Stimulated activated naive CD4-positive, alpha-beta T cell (primary cell): ENCODE data around the gene PPFIA4.

Experiments used
- DNase-seq, 6 experiments: peaks; one replicate each; lab custom pipeline; 2025; lab: John Stamatoyannopoulos, UW

PPFIA4 gene

DNA sequence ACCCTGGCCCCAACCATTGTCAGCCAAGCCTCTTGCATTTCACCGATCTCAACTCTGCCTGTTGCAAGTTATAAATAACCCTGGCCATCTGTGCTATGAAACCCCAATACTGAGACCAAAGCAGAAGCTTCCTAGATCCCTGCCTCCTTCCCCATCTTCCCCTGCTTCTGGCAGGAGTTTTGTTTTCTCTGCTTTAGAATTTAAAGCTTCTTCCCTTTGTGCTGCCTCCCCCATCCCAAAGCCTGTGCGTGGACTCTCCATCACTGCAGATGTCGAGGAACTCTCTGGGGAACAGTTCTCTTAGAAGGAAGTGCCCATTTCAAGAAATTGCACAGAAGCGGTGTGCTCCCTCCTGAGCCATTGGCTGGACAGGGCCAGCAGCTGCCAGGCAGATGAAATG is 76.9 kb downstream of the PPFIA4 start:
- no peak for DNase-seq

DNA sequence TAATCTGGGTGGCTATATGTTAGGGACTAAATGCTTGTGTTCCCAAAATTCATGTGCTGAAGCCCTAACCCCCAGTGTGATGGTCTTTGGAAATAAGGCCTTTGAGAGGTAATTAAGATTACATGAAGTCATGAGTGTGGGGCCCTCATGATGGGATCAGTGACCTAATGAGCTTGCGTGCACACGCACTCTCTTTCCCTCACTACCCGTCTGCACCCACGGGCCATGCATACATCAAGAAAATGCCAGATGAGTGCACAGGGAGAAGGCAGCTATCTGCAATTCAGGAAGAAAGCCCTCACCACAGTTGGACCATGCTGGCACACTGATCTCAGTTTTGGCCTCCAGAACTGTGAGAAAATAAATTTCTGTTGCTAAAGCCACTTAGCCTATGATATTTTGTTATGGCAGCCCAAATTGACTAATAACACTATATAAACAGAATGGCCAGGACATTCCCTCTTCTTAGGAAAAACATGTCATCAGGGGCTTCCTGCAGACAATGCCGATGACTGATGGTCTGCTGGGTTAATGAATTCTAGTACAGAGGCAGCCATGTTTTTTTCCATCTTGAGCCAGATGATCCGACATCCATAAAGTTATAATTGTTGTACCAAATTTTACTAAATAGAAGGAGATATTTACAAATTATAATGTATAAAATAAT is 77.7 kb downstream of the PPFIA4 start:
- DNase-seq: no peak

DNA sequence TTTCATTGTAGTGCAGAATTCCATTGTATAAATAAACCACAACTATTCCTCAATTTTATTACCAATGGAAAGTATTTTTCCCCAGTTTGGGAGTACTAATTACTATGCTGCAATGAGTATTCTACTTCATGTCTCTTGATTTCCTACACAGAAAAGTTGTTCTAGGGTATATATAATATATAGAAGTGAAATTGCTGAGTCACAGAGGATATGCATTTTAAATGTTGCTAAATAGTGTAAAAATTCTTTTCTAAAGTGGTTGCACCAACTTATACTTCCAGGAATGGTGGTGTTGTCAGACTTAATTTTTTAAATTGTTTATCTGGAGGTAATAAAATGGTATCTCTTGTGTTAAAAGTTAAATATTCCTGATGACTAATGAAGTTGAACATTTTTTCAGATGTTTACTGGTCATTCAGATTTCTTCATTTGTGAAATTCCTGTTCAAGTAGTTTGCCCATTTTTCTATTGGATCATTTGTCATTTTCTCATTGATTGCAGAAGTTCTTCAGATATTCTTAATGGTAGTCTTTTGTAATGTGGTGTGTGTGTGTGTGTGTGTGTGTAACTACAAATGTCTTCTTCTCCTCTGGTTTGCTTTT is 78.6 kb downstream of the PPFIA4 start:
- no peak for DNase-seq

DNA sequence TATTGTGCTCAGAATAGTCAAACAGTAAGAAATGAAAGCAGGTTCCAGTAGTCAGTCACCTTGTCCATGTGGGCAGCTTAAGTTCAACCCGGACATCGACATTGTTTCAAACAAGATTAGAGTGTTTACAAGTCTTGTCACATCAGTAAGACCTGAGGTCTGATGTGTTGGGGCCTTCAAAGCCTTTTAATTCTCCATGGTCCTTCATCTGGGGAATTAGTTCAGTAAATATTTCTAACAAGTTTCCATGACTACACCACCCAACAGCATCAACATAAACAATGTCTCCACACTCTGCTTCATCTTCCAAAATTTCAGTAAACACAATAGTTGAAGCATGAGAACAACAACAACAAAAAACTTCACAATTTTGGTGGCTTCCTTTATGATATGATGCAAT is 86.2 kb downstream of the PPFIA4 start:
- no peak for DNase-seq

DNA sequence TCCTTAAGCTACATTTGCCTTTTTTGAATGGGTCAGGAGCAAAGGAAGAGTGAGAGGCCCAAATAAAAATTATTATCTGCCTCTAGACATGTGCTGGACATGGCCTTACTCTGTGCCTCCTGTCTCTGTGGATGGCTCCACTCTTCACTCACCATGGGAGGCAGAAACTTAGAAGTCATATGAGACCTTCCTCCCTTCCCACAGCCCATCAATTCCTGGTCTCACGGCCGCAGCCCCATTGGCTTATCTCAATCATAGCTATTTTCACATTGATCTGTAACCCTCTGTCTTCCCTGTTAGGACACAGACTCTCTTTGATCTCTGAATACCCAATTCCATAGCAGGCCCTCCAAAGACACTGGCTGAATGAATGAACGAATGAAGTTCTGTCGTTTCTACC is 87.0 kb downstream of the PPFIA4 start:
- DNase-seq: no peak

DNA sequence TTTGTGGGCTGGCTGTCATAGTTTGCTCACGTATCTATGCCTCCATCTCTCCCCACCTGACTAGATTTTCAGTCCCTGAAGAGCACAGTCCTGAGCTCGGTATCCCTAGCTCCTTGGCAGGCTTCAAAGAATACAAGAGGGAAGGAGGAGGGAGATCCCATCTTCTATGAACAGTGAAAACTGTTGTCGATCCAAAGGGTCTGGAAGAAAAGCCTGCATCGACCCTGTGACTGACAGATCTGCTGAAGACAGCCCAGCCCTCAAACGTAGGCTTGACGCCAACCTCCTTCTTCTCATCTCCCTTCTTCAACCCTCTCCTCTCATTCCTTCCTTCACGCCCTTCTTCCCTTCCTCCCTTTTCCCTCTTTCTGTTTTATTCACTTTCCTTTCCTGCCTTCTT is 87.9 kb downstream of the PPFIA4 start:
- no peak for DNase-seq

DNA sequence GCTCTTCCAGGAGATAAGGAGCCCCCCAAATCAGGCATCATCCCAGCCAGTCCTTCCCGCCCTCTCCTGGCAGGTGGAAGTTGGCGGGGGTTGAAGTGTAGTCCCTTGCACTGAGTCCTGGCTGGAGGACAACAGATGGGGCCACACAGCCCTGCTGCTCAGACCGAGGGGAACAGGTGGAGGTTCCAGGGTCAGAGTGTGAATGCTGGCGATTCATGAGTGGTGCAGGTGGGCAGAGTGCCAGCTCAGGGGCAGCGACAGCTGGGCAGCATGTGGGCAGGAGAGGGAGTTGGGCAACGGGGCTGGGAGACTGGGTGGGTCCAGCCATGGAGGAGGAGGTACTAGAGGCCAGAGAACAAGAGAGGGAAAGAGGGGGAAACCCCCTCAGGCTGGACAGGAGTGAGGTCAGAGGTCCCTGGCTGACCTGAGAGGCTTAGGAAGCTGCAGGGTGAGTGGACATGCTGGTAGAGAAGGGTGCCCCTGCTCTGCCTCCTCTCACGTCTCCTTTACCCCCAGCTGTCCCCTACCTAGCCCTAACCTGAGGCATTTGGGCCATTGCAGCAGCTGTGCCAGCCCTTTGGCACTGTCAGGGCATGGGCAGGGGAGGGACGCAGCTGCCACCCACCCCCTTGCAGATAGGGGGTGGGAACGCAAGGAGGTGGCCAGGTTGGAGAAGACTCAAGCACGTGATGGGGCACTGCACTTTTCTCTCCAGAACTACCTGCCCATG is 90.0 kb downstream of the PPFIA4 start:
- no peak for DNase-seq

DNA sequence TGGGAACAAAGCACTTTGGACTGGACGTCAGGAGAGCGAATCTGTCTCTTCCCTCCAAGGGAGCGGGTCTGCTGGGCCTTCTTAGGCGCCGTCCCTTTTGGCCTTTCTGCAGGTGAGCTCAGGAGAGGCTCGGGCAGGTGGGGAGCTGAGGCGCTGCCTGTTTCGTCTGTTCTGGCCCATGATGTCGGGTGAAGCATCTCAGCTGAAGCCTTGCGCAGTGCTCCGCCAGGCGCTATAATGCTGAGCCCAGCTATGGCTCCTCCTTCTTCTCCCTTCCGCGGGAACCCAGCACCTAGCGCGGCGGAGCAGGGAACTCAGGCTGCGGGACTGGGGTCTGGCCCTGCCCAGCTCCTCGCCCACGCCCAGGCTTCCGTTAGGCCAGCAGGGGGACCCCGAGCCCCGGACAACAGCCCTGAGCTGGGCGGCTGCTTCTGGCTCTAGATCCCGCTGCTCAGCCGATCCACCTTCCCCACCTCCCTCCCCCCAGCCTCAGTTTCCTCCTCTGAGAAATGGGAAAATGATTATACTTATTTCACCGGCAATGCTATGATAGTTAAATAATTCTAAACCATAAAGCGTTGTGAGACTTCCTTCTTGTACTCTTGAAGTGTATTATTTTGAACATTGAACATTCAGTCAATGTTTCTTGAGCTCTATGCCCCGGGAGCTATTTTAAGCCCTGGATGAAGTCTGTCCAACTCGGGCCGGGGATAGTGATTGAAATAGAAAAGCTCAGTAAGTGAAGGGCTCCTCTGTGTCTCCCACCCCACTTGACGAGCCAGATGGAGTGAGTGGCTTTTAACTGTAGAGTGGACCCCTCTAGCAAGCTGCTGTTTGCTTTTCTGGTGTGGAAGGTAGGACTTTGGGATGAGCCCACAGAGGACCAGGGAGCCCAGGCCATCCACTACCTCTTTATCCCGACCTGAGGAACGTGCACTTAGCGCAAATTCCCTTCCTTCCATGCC is 91.6 kb downstream of the PPFIA4 start:
- no peak for DNase-seq

DNA sequence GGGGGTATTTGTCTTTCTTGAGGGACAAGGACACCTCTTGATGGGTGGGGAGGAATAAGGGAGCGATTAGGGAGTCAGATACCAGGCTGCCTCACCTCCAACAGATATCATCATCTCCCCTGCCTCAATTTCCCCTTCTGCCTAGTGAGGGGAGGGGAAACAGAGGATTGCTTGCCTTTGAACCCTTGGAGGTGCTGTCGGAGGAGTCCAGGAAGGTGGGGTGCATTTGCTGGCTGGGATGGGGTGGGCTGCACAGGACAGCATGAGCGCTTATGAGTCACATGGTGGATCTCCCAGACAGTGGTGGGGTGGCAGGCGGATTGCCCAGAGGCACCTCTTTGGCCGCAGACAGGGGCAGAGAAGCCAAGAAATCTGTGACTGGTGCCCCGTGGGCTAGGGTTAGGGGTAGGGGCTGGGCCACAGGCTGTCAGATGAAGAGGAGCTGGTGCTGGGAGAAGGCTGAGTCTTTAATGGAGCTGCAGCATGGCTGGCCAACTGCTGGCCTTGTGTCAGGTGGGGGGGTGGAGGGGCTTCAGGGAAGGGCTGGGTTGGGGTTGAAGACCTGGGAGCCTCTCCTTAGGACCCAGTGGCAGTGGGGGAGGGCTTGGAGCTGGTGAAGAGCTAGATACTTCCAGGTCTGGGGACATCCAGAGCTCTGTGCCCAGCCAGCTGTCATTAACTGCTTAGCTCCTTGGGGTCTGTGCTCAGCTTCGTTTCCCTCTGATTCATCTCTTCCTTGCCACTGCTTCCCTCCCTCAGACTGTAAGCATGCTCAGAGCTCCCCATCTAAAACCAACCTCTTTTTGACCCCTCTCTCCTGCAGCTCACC is 94.2 kb downstream of the PPFIA4 start:
- no peak for DNase-seq

DNA sequence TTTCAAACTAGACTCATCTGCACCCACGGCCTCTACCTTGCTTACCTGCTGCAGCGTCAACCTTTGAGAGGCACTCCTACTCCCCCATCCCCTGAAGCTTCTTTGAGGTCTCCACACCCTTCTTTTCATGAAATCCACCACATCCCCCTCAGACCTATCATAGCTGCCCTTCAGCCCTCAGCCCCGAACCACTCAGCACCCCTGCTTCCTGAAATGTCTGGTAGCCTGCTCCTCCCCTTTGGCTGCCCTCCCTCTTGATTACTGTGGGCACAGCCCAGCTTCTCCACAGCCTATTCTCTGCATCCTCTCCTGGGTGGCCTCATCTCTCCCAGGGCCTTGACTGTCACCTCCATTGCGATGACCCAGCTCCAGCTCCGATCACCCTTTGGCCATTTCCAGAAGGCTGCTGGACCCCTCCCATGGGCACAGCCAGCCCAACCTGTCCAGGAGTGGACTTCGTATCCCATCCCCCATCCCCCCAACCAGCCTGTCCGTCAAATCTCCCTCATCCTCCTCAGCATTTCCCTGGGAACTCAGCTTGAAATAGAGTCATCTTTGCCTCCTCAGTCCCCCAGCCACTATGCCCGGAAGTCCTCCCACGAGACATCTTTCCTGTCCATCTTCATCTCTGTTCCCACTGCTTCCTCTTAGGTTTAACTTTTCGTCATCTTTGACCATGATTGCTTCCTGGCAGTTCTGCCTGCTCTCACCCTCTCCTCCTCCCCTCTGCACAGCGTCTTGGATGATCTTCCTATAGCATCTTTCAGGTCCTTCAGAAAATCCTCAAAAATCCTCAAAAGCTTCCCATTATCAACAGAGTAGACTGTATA is 95.1 kb downstream of the PPFIA4 start:
- no peak for DNase-seq

DNA sequence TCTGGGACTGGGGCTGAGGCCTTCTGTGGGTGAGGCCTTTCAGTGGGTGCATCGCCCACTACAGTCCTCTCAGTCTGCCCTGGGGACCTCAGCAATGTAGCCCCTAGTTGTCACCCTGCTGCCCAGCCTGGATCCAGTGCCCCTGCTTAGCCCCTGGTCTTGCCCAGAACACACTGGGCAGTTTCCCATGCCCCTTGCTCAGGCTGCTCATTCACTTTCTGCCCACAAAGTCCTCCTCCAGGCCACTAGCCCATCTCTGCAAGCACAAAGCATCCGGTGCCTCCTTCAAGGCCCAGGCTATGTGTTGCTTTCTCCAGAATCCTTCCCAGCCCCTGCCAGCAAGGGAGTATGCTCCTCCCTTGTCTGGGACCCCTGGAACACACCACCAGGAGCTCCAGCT is 95.9 kb downstream of the PPFIA4 start:
- no peak for DNase-seq

DNA sequence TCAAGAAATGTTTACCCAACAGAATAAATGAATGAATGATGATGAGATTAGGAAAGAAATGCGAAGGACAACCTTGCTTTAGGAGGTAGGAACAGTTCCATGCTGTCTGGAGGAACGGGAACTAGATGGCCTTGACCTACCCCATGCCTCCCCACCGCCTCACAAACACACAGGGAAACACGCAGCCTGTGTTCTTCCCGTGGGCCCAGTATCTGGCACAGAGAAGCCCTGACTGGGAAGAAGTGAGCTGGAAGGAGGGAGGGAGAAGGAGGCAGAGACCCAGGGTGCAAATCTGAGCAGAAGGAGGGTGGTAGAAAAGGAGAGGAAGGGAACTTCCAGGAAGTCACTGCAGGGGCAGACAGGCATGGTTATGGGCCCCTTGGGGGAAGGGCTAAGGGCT is 97.7 kb downstream of the PPFIA4 start:
- no peak for DNase-seq

DNA sequence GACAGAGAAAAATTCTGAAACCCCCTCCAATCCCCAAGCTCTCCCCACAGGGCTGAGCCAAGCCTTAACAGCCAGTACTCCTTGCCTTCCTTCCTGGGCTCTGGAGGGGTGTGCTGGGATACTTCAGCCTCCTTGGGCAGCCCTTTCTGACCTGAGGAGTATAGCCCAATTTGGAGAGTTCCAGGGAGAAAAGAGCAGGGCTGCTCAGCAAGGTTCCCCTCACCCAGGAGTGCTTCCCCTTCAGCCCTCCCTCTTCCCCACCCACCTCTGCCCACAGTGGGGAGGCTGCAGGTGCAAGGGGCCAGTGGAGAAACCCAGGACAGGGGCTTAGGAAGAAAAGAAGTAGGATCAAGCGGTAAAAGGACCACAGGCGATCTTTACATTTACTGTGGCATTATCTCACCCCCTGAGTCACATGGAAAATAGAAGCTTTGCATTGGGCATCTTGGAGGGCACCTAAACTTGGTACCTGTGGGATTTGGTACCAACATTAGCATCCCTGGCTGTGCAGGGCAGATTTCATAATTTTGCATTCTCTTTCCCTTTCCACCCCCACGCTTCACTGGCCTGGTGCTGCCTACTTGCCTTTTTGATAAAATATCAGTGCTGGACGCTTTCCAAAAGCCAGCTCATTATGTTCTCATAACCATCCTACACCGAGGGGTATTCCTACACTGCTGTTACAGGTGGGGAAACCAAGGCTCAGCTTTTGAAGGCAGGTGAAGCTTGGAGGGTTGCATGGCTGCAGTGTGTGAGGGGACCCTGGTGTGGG is 98.4 kb downstream of the PPFIA4 start:
- no peak for DNase-seq

DNA sequence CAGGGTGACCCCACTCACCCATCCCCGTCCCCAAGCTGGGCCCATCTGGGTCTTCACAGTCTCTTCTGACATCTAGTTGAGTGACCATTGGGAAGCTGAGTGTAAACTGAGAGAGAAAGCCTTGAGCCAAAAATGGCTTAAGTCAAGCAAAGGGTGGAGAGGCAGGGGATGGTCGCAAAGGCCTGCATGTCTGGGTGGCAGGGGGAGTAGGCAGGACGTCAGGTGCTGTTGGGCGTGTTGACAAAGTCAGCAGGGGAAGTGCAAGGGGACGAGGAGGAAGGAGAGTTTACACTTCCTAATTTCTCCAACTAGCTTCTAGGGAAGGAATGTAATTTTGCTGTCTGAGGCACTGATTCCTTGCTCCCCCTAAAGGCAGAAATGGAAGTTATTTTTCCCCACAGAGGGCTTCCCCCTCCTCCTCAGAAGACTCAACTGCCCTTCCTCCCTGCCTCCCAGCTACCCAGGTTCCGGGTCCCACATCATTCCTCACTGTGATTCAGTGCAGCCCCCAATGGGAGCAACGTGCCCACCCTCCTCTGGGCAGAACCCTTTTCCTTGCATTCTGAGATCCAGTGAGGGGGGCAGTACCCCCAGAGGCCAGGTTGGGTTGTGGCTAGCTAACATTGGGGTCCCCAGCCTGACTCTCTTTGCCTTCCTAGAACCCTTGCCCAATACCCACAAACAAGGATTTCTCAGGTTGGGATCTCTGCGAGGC is 100.0 kb downstream of the PPFIA4 start:
- DNase-seq: no peak

DNA sequence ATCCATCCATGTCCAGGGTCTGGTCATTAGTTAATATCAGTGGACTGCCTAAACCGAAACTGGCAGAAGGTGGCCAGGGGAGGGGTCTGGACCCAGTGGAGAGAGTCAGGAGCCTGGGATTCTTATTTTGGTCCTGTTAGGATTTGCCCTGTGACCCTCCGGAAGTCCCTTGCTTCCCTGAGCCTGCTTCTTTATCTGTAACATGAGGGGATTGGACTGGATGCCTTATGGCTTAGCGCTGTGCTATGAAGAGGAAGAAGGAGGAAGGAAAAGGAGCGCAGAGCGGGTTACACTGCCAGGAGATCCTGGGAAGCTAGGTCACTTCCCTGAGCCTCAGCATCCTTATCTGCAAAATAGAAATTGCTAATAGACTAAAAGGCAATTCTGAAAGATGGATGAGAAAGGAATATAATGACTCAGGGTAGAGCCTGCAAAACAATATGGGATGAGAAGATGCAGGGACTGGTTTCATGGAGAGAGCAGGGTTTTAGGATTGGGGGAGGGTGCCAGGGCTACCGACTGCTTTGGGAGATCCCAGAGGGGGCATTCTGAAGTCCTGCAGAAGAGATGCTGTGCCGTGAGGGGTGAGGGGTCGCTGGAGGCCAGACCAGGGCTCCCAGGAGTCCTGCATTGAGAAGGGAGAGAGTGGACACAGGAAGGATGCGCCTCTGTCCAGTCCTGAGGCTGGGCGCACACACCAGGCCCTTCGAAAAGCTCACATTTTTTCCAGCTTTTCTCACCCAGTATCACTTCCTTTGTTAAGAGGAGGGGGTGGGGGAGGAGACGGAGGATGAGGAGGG is 100.8 kb downstream of the PPFIA4 start:
- no peak for DNase-seq

DNA sequence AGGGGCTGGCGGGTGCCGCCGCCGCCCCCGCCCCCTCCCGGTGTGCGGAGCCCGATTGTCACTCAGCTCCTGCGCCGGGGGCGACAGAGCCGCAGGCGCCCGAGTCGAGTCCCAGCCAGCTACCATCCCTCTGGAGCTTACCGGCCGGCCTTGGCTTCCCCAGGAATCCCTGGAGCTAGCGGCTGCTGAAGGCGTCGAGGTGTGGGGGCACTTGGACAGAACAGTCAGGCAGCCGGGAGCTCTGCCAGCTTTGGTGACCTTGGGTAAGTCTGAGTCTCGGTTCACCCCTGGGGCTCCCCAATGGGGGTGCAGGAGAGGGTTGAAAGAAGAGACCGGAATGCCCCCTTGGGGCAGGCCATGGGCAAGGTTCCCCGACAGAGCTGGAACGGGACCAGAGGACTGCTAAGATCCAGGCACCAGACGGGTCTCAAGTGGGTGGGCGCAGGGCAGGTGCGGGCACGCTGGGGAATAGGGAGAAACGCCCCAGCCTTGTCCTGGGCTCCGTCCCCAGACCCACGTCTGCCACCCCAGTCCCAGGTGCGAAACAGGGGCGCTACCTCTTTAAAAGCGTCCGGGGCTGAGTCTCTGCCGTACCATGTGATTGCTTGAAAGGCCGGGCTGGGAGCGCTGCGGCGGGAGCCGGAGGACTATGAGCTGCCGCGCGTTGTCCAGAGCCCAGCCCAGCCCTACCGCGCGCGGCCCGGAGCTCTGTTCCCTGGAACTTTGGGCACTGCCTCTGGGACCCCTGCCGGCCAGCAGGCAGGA is 101.6 kb downstream of the PPFIA4 start, which contains the start of gene ADORA1:
Gene ADORA1 (plus strand): TSS at position 61 of the 765 bp plus-strand sequence. CDS start 1,116 bp downstream, outside the sequence.
- no peak for DNase-seq

DNA sequence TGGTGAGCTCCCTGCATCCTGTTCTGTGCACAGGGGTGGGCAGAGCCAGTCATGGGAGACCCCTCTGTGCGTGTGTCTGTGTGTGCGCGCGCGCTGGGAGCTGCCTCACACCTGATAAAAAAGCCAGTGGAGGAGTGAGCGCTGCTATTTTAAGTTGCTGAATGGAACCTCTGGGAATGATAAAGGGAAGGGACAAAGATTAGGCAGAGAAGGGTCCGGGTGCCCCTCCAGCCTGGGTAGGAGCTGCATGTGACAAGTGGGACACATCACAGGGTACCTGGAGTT is 102.1 kb downstream of the PPFIA4 start:
- no peak for DNase-seq
